K562 (cell line): ENCODE results near the gene RPS8. TPM values are rescaled to one million over a fixed set of nuclear protein-coding genes. Genes with fewer than 3 reads are reported as not detected.

ENCODE experiments used
- SIN3B ChIP-seq: fragments of 450-650 bp; IDR thresholded peaks from 2 replicates; pipeline ENCODE4 v1.6.1; 2017; ENCODE audit warnings: low read depth, mild to moderate bottlenecking, moderate library complexity
- TAF7 ChIP-seq: fragments of 450-650 bp; IDR thresholded peaks from 2 replicates; pipeline ENCODE4 v1.6.1; 2016; ENCODE audit warnings: missing genetic modification characterization, missing compliant biosample characterization
- ZBTB5 ChIP-seq: fragments of 450-650 bp; IDR thresholded peaks from 2 replicates; pipeline ENCODE4 v1.6.1; 2017; ENCODE audit warnings: antibody characterized with exemption
- ZHX1 ChIP-seq: fragments of 150-350 bp; conservative IDR thresholded peaks from 2 replicates; pipeline ENCODE4 v1.6.1; 2014; ENCODE audit warnings: low read length
- ZNF57 ChIP-seq: fragments of 450-650 bp; formaldehyde crosslinking; IDR thresholded peaks from 2 replicates; pipeline ENCODE4 v1.4.0; 2020; ENCODE audit warnings: mild to moderate bottlenecking, moderate library complexity
- polyA plus RNA-seq, 8 experiments: library from polyadenylated mRNA; depleted of rRNA in 4 of 8; stranded (reverse) in 5 of 8; unstranded in 3 of 8; fragments of >200 nt; fragmentation: Nextera tagmentation in 2 of 8; fragmentation: Illumina TruSeq in 1 of 8; extraction: Ambion mirVana in 2 of 8; extraction: Trizol in 1 of 8; gene quantifications; 2 replicates each; pipeline versions ENCODE4 v1.2.1 to v1.2.3, GENCODE V29; 2011 to 2014; ENCODE audit warnings: inconsistent platforms in 1 of 8, missing spikeins in 1 of 8
- total RNA-seq, 7 experiments: library from RNA; depleted of rRNA in 6 of 7; stranded (reverse); fragments of >200 nt in 6 of 7; fragmentation: Illumina TruSeq in 2 of 7; extraction: Trizol in 2 of 7; gene quantifications; 2 replicates each; pipeline versions ENCODE4 v1.2.1 to v1.2.3, GENCODE V29; 2011 to 2021; ENCODE audit warnings: low replicate concordance in 1 of 7

The RPS8 gene
- total and polyA plus RNA-seq, 9 of the 15 experiments (the other 6 are each of a cell fraction or from before 2014, with no cell fraction given), result 2,431 to 4,168 (median 3,109) TPM

- no peak for TF ChIP-seq ZHX1
- no peak for TF ChIP-seq TAF7 (tag)
- no peak for TF ChIP-seq ZBTB5
- TF ChIP-seq ZNF57 (CRISPR knock-in tag), result no peak
- TF ChIP-seq SIN3B, result no peak
- TF ChIP-seq, all 486 proteins: peak for 15
Observed at GRCh38 chr1:44777969-44778635, 2.8 kb downstream of the RPS8 start (continued).
